NOMO-1 treated with DMSO at 0.1 percent for 48 hours (cell line): Measurements from ENCODE around the gene OR5C1.
"Not testable (repeated sequence)": the region's sequence is repeated elsewhere in the genome, so short reads cannot be mapped to it uniquely, and the experiment has no call there.

Experiments used
- DNase-seq: peaks from one replicate; lab custom pipeline; 2025; ENCODE audit not compliant: unreplicated experiment; lab: John Stamatoyannopoulos, UW

Gene OR5C1

GRCh38 chr9:122788831-122789230 is at the start of gene OR5C1:
TSS of gene OR5C1 (plus strand) at chr9:122788933. CDS start at chr9:122788933, 0 bp downstream.
- no peak for DNase-seq

DNA sequence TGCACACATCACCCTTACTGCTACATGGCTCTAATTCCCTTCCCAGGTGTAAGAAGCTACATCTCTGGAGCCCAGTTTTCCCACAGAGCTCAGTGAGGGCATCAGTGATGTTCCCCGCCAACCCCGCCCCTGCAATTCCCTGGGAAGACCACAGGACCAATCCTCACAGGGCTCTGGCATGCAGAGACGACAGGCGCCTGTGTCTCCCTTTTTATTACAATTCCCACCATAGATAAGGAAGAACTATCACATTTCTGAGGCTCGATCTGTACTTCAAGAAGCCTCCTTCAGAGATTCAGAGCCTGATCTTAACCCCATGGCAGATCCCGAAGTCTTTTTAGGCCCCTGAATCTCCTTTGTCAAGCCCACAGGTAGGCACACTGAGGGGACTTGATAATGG is 46.7 kb upstream of the OR5C1 start, which contains the start of gene OR1L6:
OR1L6 (plus strand) TSS at position 301 of the 400 bp plus-strand sequence. CDS start 7,545 bp downstream, outside the sequence.
- DNase-seq = no peak

DNA sequence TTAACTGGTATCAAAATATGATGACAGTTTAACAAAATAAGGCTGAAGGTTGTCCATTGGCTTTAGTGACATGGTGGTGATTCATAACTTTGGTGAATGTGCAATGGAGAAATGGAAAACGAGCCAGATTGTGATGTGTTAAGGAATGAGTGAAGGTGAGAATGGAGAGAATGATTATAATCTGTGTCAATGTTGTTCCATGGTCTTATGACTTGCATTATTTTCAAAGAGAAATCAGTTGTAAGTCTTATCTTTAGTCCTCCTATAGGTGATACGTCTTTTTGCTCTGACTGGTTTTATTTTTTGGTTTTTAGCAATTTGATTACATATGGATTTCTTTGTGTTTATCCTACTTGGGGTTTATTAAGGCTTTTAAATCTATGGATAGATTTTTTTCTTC is 33.9 kb upstream of the OR5C1 start:
- no peak for DNase-seq

GRCh38 chr9:122767817-122768216 is 20.9 kb upstream of the OR5C1 start:
- no peak for DNase-seq

DNA sequence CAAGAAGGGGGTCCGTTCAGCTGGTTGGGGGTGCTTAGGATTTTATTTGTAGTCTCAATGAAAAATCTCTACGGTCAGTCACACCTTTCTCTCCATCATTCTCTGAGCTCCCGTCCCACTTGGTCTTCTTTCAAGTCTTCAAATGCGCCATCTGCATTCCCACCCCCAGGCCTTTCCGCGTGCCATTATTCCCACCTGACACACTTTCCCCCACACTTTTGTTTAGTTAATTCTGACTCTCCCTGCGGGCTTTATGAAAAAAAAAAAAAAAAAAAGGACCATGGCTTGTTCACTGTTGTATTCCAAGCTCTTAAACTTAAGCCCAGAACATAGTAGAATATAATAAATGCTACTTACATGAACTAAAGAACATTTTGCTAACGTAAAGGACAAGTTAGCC is 11.7 kb upstream of the OR5C1 start:
- DNase-seq = no peak

DNA sequence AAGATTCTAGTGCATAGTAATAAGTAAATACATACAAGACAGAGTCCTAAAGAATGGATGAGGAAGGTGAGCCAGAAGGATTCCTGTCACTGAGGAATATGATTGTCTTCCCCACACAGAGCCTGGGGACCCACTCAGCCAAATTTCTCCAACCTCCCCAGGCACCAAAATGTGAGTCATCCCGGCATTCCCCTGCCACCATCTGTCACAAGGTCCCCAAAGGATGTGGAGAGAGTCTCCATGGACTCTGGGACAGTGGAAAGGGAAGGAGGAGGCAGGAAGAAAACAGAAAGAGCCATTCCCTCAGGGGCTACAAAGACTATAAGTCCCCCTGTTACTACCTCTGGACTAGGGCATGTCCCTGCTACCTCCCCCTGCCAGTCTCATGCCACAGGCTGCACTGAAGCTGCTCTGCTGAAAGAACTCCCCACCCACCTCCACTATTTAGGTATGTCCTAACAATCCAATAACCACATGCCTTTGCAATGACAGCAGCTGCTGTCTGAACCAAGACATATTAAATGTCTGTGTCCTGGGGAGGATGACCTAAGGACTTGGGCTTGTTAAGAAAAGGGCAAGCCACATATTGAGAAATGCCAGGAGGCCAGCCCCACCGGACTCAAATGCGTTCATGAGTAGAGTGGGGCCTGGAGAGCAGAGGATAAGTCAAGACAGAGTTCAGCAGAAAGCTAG is 10.7 kb upstream of the OR5C1 start:
- DNase-seq = no peak

DNA sequence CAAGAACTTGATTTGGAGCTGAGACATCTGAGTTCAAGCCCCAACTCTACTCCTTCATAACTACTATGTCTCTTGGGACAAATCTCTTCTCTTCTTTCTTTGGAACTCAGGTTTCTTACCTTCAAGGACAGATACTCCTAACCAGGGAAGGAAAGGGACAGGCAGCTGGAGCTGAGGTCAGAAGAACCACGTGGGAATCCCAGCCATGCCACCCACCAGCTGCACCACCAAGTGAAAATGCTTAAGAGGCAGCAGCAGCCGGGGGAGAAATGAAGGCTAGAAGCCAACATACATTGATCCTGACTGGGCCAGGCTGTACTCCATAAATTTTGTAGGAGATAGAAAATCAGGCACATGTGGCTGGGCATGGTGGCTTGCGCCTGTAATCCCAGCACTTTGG is 9.6 kb upstream of the OR5C1 start:
- DNase-seq = no peak

GRCh38 chr9:122780026-122780425 is 8.7 kb upstream of the OR5C1 start:
- DNase-seq = no peak

- no peak for DNase-seq
Measured at GRCh38 chr9:122781671-122782070, 7.1 kb upstream of the OR5C1 start.

GRCh38 chr9:122785269-122785668 is 3.5 kb upstream of the OR5C1 start:
- no peak for DNase-seq

GRCh38 chr9:122786338-122786737 is 2.4 kb upstream of the OR5C1 start:
- DNase-seq = no peak

DNA sequence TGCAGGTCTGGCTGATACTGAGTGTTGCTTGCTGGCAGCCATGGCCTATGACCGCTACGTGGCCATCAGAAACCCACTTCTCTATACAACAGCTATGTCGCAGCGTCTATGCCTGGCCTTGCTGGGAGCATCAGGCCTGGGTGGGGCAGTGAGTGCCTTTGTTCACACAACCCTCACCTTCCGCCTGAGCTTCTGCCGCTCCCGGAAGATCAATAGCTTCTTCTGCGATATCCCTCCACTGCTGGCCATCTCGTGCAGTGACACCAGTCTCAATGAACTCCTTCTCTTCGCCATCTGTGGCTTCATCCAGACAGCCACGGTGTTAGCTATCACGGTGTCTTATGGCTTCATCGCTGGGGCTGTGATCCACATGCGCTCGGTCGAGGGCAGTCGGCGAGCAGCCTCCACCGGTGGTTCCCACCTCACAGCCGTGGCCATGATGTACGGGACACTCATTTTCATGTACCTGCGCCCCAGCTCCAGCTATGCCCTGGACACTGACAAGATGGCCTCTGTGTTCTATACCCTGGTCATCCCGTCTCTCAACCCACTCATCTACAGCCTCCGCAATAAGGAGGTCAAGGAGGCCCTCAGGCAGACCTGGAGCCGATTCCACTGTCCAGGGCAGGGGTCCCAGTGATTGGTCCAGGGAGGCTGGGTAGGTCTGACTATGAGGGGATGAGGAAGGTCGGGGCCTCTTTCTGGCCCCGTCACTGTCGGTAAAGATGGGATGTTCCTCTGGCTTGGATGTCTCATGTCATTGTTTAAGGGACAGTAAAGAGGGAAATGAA is 718 bp downstream of the OR5C1 start:
- DNase-seq = no peak

DNA sequence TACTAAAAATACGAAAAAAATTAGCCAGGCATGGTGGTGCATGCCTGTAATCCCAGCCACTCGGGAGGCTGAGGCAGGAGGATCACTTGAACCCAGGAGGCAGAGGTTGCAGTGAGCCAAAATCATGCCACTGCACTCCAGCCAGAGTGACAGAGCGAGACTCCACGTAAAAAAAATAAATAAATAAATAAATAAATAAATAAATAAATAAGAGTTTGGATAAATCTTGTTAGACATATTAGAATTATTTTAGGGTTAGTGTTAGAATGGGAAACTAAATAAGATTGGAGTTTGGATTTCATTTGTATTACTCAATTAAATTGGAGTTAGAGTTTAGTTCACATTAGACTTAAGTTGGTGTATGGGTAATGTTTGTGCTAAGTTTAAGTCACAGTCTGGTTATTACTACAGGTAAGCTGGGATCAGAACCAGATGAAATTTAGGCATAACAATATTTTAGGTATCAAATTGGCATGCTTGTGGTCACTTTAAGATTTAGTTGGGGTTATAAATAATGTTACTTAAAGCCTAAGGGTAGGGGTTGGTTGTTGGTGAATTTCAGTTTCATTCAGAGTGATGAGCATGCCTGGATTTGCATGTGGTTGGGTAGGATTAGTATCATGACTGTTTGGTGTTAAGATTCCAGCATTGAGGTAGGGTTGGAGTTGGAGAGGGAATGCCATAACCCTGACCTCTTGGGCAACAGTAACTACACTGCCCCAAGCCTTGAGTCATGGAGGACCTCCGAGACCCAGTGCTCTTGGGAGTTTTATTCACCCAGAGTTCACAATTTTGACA is 3.3 kb downstream of the OR5C1 start:
- no peak for DNase-seq

GRCh38 chr9:122797316-122798063 is 8.8 kb downstream of the OR5C1 start:
- DNase-seq = no peak

DNA sequence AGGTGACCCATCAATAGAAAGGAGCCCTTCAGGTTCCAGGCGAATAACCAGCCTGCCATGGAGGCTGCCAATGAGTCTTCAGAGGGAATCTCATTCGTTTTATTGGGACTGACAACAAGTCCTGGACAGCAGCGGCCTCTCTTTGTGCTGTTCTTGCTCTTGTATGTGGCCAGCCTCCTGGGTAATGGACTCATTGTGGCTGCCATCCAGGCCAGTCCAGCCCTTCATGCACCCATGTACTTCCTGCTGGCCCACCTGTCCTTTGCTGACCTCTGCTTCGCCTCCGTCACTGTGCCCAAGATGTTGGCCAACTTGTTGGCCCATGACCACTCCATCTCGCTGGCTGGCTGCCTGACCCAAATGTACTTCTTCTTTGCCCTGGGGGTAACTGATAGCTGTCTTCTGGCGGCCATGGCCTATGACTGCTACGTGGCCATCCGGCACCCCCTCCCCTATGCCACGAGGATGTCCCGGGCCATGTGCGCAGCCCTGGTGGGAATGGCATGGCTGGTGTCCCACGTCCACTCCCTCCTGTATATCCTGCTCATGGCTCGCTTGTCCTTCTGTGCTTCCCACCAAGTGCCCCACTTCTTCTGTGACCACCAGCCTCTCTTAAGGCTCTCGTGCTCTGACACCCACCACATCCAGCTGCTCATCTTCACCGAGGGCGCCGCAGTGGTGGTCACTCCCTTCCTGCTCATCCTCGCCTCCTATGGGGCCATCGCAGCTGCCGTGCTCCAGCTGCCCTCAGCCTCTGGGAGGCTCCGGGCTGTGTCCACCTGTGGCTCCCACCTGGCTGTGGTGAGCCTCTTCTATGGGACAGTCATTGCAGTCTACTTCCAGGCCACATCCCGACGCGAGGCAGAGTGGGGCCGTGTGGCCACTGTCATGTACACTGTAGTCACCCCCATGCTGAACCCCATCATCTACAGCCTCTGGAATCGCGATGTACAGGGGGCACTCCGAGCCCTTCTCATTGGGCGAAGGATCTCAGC is 11.6 kb downstream of the OR5C1 start, which contains the start of gene OR1K1:
OR1K1 (plus strand) TSS at position 58 of the 995 bp plus-strand sequence; CDS start at position 58, 0 bp downstream.
- no peak for DNase-seq

DNA sequence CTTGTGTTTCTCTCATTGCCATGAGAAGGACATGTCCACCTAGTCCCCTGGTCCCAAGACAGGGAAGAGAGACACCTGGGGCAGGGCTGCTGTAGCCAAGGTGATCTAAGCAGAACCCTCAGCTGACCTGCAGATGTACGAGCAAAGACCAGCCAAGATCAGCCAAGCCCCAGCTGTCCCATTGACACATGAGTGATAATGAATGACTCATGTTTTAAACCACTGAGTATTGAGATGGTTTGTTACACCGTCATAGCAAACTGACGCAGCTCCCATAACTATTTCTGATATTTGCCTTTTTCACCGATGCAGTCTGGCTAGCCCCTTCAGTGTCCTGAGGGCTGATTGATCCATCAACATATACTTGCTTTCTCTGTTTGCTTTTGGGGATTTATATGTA is 17.9 kb downstream of the OR5C1 start:
- DNase-seq = no peak

DNA sequence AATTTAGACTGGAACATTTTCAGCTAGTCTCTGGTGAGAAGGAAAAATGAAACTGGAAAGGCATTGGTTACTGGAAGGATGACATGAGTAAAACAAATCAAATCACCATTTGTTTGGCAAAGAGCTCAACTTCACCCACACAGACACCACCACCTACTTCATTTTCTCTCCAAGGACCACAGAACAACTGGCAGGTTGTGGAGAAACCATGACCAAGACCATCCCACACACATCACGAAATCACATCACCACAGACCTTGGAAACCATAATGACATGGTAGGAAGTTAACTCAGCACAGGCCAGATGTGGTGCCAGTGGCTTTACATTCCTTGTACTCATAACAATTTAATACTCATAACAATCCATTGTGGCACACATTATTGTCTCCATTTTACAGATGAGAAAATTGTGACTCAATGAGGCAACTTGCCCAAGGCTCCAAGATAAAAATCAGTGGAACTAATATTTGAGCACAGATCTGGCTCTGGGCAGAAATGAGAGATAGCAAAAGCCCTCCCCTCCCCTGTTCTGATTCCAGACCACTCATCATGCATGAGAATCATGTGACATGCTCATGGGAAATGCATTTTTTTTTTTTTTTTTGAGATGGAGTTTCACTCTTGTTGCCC is 18.7 kb downstream of the OR5C1 start:
- no peak for DNase-seq

GRCh38 chr9:122808141-122808540 is 19.4 kb downstream of the OR5C1 start:
- no peak for DNase-seq

DNA sequence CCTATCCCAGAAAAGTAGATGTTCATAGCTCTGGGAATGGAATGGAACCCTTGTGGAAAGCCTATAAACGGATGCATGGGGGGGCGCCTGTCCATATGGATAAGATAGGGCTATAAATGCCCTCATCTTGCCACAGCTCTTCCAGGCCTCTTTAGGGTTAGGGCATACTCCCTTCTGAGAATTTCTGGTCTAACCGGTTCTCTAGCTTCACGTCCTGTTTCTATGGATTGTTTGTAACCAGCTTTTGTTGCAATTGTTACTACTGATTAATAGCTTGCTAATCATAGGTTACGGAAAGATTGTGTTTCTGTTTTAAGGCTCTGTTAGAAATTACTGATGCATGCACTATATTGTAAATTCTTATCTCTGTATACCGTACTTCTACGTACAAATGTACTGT is 20.5 kb downstream of the OR5C1 start:
- DNase-seq = not testable (repeated sequence)
